Activated CD4-positive, alpha-beta T cell treated with anti-CD3 and anti-CD28 coated beads for 36 hours (primary cell): ENCODE data around the gene TBL1XR1. TPM values are rescaled to one million over a fixed set of nuclear protein-coding genes. Genes with fewer than 3 reads are reported as not detected.
A peak's percentile ranks its signal among the peaks of the same experiment; 100 is the strongest.

Experiments used
- ATAC-seq: fragments of 200-7000 bp; cut with Tn5 transposase; one replicate; pipeline ENCODE4 v1.10.0; 2021; ENCODE audit warnings: mild to moderate bottlenecking, moderate library complexity
- CTCF ChIA-PET: fragments of 350-600 bp; sonication (Branson Sonifier 250); formaldehyde crosslinking; loops from one replicate; lab custom pipeline; 2021; ENCODE audit warnings: antibody characterized with exemption; lab: Charles Lee
- POLR2A ChIA-PET: fragments of 350-600 bp; sonication (Branson Sonifier 250); formaldehyde crosslinking; loops from one replicate; lab custom pipeline; 2021; ENCODE audit warnings: antibody characterized with exemption, inconsistent platforms; lab: Charles Lee
- DNase-seq: peaks from one replicate; pipeline ENCODE4 v3.0.0-alpha.2; 2020
- H3K27ac Mint-ChIP-seq: one replicate; pipeline ENCODE4 v1.8.0; 2021; ENCODE audit warnings: mixed read lengths
- H3K27me3 Mint-ChIP-seq: one replicate; pipeline ENCODE4 v1.8.0; 2021; ENCODE audit warnings: mixed read lengths
- H3K36me3 Mint-ChIP-seq: one replicate; pipeline ENCODE4 v1.8.0; 2021; ENCODE audit warnings: low read depth, mixed read lengths
- H3K4me1 Mint-ChIP-seq: one replicate; pipeline ENCODE4 v1.8.0; 2021; ENCODE audit warnings: mixed read lengths
- H3K4me3 Mint-ChIP-seq: one replicate; pipeline ENCODE4 v1.8.0; 2021; ENCODE audit warnings: mild to moderate bottlenecking, moderate library complexity, mixed read lengths
- H3K9me3 Mint-ChIP-seq: one replicate; pipeline ENCODE4 v1.8.0; 2021; ENCODE audit warnings: low read depth, mixed read lengths
- intact Hi-C, 2 experiments: fragments of 100-400 bp; cut with DNase I in 1 of 2; cut with micrococcal nuclease in 1 of 2; formaldehyde crosslinking; loops; one replicate each; pipeline versions ENCODE4 v1.14.2 to v1.15.1; 2022 to 2024; cut with DNase I, micrococcal nuclease
- total RNA-seq, 2 experiments: library from RNA; stranded (reverse); gene quantifications; one replicate each; pipeline ENCODE4 v1.2.3, GENCODE V29; 2021

The TBL1XR1 gene
- total RNA-seq, 2 experiments from 2014 or later = 164 to 226 TPM

- Mint-ChIP-seq H3K4me1 (peaks cover 83% of the 10 kb centered on the region), H3K36me3 (peaks cover 13% of the 10 kb centered on the region), H3K4me3 (no peak overlapping the region), H3K27ac (no peak overlapping the region), H3K27me3 (no peaks in the 10 kb centered on the region), H3K9me3 (no peaks in the 10 kb centered on the region)
- ChIA-PET POLR2A (no interaction called here), CTCF (no interaction called here)
- no peak for DNase-seq
- intact Hi-C loops = loop anchor here in 1 of 2 experiments (5.0 kb wide), 1 partner anchor 46 kb away; no protein-coding TSS in a partner anchor
- no peak for ATAC-seq
Measured at GRCh38 chr3:177108648-177109047, 88.6 kb downstream of the TBL1XR1 start.

- CTCF ChIA-PET = interaction anchor here (0.7 kb wide), 1 partner anchor 984 kb away, joined by 3 read pairs; no protein-coding TSS in a partner anchor
- Mint-ChIP-seq H3K4me3 (no peak overlapping the region), H3K9me3 (no peaks in the 10 kb centered on the region), H3K27ac (no peak overlapping the region), H3K27me3 (no peaks in the 10 kb centered on the region), H3K4me1 (peaks cover 76% of the 10 kb centered on the region), H3K36me3 (peaks cover 9% of the 10 kb centered on the region)
- DNase-seq = no peak
- POLR2A ChIA-PET = no interaction called here
- intact Hi-C loops = loop anchor here in 1 of 2 experiments (5.0 kb wide), 1 partner anchor 45 kb away; no protein-coding TSS in a partner anchor
- no peak for ATAC-seq
Measured at GRCh38 chr3:177107461-177108239, 89.6 kb downstream of the TBL1XR1 start.

DNA sequence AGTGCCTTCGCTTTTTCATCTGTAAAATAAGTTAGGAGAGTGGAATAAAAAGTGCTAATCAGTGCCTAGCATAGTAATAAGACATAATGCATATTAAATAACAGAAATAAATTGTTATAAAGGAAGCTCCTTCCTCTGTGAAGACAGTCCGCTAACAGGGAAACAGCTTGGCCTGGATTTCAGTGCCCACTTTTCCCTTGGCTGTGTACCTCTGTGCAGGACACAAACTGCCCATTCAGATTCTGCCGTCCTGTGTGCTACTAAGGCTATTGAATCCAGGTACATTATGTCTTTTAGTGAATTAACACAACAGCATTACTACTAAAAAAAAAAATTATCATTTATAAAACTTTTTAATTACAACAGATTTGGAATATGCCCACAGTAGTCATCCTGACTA lies 90.7 kb downstream of the TBL1XR1 start:
- Mint-ChIP-seq H3K9me3 (no peaks in the 10 kb centered on the region), H3K27me3 (no peaks in the 10 kb centered on the region), H3K4me1 (peaks cover 69% of the 10 kb centered on the region), H3K27ac (no peak overlapping the region), H3K4me3 (no peak overlapping the region), H3K36me3 (peaks cover 7% of the 10 kb centered on the region)
- POLR2A ChIA-PET = interaction anchor here (0.7 kb wide), 1 partner anchor 1286 kb away, joined by 3 read pairs; no protein-coding TSS in a partner anchor
- ATAC-seq (no peak), DNase-seq (no peak)
- intact Hi-C loops = loop anchor here in 1 of 2 experiments (5.0 kb wide), 1 partner anchor 44 kb away; no protein-coding TSS in a partner anchor
- CTCF ChIA-PET = interaction anchor here (1.1 to 1.3 kb wide), 2 partner anchors 12 to 13 kb away, joined by 3 read pairs; no protein-coding TSS in a partner anchor

DNA sequence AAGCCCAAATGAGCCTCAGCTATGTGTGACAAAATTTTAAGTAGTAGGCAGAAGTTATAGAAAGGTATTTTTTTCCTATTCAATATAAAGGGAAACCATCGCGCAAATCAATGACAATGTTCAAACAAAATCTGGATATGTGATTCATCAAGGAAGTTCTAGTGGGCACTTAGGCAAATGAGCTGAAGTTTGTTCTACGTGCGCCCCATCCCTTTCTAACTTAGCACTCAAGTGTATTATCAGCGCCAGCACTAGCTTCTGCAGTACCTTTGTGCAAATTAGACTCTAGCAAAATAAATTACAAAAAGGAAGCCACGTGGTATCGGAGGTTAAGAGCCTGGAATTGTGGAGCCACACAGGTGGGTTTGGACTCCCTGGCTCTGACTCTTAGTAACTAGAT lies 91.1 kb downstream of the TBL1XR1 start:
- Mint-ChIP-seq H3K27ac (no peak overlapping the region), H3K36me3 (peaks cover 5% of the 10 kb centered on the region), H3K27me3 (no peaks in the 10 kb centered on the region), H3K4me3 (no peak overlapping the region), H3K4me1 (peaks cover 65% of the 10 kb centered on the region), H3K9me3 (no peaks in the 10 kb centered on the region)
- POLR2A ChIA-PET = interaction anchor here (0.7 kb wide), 1 partner anchor 1287 kb away, joined by 3 read pairs; no protein-coding TSS in a partner anchor
- ATAC-seq = no peak
- DNase-seq = no peak
- intact Hi-C loops = loop anchor here in 1 of 2 experiments (5.0 kb wide), 1 partner anchor 44 kb away; no protein-coding TSS in a partner anchor
- CTCF ChIA-PET = interaction anchor here (1.0 to 1.3 kb wide), 3 partner anchors 9 to 13 kb away, joined by 3 to 7 read pairs (median 3); no protein-coding TSS in a partner anchor

- POLR2A ChIA-PET = interaction anchor here (0.7 kb wide), 1 partner anchor 1287 kb away, joined by 3 read pairs; no protein-coding TSS in a partner anchor
- no peaks in the 10 kb centered on the region for H3K27me3 Mint-ChIP-seq
- peaks cover 5% of the 10 kb centered on the region for H3K36me3 Mint-ChIP-seq
- no peak for ATAC-seq
- no peaks in the 10 kb centered on the region for H3K9me3 Mint-ChIP-seq
- H3K4me1 Mint-ChIP-seq = peaks cover 60% of the 10 kb centered on the region
- intact Hi-C loops = loop anchor here in 1 of 2 experiments (5.0 kb wide), 1 partner anchor 43 kb away; no protein-coding TSS in a partner anchor
- H3K27ac Mint-ChIP-seq = no peak overlapping the region
- DNase-seq = no peak
- CTCF ChIA-PET = interaction anchor here (1.0 to 1.3 kb wide), 2 partner anchors 9 to 14 kb away, joined by 3 to 7 read pairs; no protein-coding TSS in a partner anchor
- no peak overlapping the region for H3K4me3 Mint-ChIP-seq
Measured at GRCh38 chr3:177105623-177106022, 91.7 kb downstream of the TBL1XR1 start.

GRCh38 chr3:177104299-177104992 lies 92.8 kb downstream of the TBL1XR1 start:
- intact Hi-C loops = no loop called here
- Mint-ChIP-seq H3K27ac (no peak overlapping the region), H3K36me3 (peaks cover 6% of the 10 kb centered on the region), H3K27me3 (no peaks in the 10 kb centered on the region), H3K9me3 (no peaks in the 10 kb centered on the region), H3K4me1 (peaks cover 48% of the 10 kb centered on the region), H3K4me3 (no peak overlapping the region)
- DNase-seq (no peak), ATAC-seq (no peak)
- ChIA-PET CTCF (interaction anchor here (0.7 to 1.6 kb wide), 4 partner anchors 20 to 353 kb away, joined by 3 to 7 read pairs (median 3); no protein-coding TSS in a partner anchor), POLR2A (no interaction called here)

DNA sequence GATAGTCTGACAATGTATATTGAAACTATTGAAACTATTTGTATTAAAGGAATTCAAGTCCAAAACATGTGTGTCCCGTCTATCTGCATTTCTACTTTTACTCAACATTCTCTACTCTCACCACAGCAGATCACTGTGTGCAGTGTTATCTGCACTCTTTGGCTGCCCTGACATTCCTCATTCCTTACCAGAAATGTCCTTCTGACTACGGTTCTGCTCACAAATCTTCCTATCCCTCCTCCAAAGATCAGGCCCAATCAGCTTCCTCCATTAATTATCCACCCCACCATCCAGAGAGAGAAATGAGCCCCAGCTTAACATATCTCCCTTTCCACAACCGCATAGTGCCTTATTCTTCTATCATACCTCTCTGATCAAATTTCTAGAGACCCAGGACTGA lies 94.7 kb downstream of the TBL1XR1 start:
- DNase-seq = no peak
- no peaks in the 10 kb centered on the region for H3K27me3 Mint-ChIP-seq
- H3K4me1 Mint-ChIP-seq = peaks cover 42% of the 10 kb centered on the region
- POLR2A ChIA-PET = no interaction called here
- peaks cover 13% of the 10 kb centered on the region for H3K36me3 Mint-ChIP-seq
- intact Hi-C loops = no loop called here
- CTCF ChIA-PET = interaction anchor here (1.0 kb wide), 1 partner anchor 14 kb away, joined by 4 read pairs; no protein-coding TSS in a partner anchor
- H3K9me3 Mint-ChIP-seq = no peaks in the 10 kb centered on the region
- H3K27ac Mint-ChIP-seq = no peak overlapping the region
- H3K4me3 Mint-ChIP-seq = no peak overlapping the region
- no peak for ATAC-seq

DNA sequence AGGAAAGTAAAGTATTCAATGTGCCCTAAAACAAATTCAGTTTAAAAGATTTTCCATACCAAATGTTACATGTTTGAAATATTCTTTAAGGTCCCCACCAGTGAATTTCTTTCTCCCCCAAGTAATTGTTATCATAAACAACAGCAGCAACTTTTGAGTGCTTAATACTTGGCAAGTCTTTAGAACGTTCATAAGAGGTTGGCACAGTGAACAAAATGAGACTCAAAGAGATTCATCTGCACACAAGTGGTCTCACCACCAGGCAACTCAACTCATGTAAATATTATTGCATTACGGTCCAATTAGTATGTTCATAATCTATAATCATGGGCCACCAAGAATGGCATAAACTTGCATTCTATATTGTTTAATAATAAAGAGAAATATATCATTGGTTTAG lies 98.7 kb downstream of the TBL1XR1 start:
- H3K27ac Mint-ChIP-seq = no peak overlapping the region
- CTCF ChIA-PET = no interaction called here
- POLR2A ChIA-PET = no interaction called here
- H3K36me3 Mint-ChIP-seq = peaks cover 40% of the 10 kb centered on the region
- DNase-seq (no peak), ATAC-seq (no peak)
- intact Hi-C loops = no loop called here
- peaks cover 14% of the 10 kb centered on the region for H3K9me3 Mint-ChIP-seq
- H3K27me3 Mint-ChIP-seq = no peaks in the 10 kb centered on the region
- H3K4me3 Mint-ChIP-seq = no peak overlapping the region
- peaks cover 24% of the 10 kb centered on the region for H3K4me1 Mint-ChIP-seq

- peaks cover 28% of the 10 kb centered on the region for H3K4me1 Mint-ChIP-seq
- no peaks in the 10 kb centered on the region for H3K27me3 Mint-ChIP-seq
- DNase-seq (no peak), ATAC-seq (no peak)
- peaks cover 58% of the 10 kb centered on the region for H3K36me3 Mint-ChIP-seq
- H3K4me3 Mint-ChIP-seq = no peak overlapping the region
- intact Hi-C loops = no loop called here
- CTCF ChIA-PET = no interaction called here
- peaks cover 28% of the 10 kb centered on the region for H3K9me3 Mint-ChIP-seq
- POLR2A ChIA-PET = no interaction called here
- peak overlapping the region; percentile 26 for H3K27ac Mint-ChIP-seq
Measured at GRCh38 chr3:177096615-177097014, 100.7 kb downstream of the TBL1XR1 start.

GRCh38 chr3:177093966-177094365 lies 103.3 kb downstream of the TBL1XR1 start:
- peaks cover 31% of the 10 kb centered on the region for H3K9me3 Mint-ChIP-seq
- ChIA-PET CTCF (no interaction called here), POLR2A (no interaction called here)
- H3K4me3 Mint-ChIP-seq = no peak overlapping the region
- ATAC-seq (no peak), DNase-seq (no peak)
- no peak overlapping the region for H3K27ac Mint-ChIP-seq
- H3K36me3 Mint-ChIP-seq = peaks cover 72% of the 10 kb centered on the region
- intact Hi-C loops = no loop called here
- H3K4me1 Mint-ChIP-seq = peaks cover 44% of the 10 kb centered on the region
- H3K27me3 Mint-ChIP-seq = no peaks in the 10 kb centered on the region

- H3K27ac Mint-ChIP-seq = no peak overlapping the region
- H3K27me3 Mint-ChIP-seq = no peaks in the 10 kb centered on the region
- POLR2A ChIA-PET = no interaction called here
- CTCF ChIA-PET = no interaction called here
- ATAC-seq = no peak
- H3K36me3 Mint-ChIP-seq = peaks cover 51% of the 10 kb centered on the region
- DNase-seq = no peak
- H3K4me1 Mint-ChIP-seq = peaks cover 61% of the 10 kb centered on the region
- no peak overlapping the region for H3K4me3 Mint-ChIP-seq
- intact Hi-C loops = no loop called here
- peaks cover 26% of the 10 kb centered on the region for H3K9me3 Mint-ChIP-seq
Measured at GRCh38 chr3:177089901-177090300, 107.4 kb downstream of the TBL1XR1 start.
